ENCODE results near the gene TIGAR. TPM values are rescaled to one million over a fixed set of nuclear protein-coding genes. Genes with fewer than 3 reads are reported as not detected.

The TIGAR gene
- total RNA-seq, 1 donor from 2014 or later = 16.5 TPM

GRCh38 chr12:4280351-4281163 lies 40.5 kb upstream of the TIGAR start:
- DNase-seq (ENCODE audit: missing footprints) = peak; percentile 76
- intact Hi-C loops (cut with DNase I) = no loop called here

GRCh38 chr12:4281173-4281654 lies 39.8 kb upstream of the TIGAR start:
- intact Hi-C loops (cut with DNase I) = no loop called here
- ATAC-seq = no peak
- DNase-seq (ENCODE audit: missing footprints) = peak; percentile 47

More at GRCh38 chr12:4280351-4281163, 40.5 kb upstream of the TIGAR start:
- peak; percentile 30 for ATAC-seq

GRCh38 chr12:4282103-4282891 lies 38.7 kb upstream of the TIGAR start:
- peak; percentile 62 for DNase-seq (ENCODE audit: missing footprints)
- ATAC-seq = no peak
- intact Hi-C loops (cut with DNase I) = no loop called here

GRCh38 chr12:4282892-4283511 lies 38.0 kb upstream of the TIGAR start:
- peak; percentile 40 for DNase-seq (ENCODE audit: missing footprints)
- ATAC-seq = no peak
- intact Hi-C loops (cut with DNase I) = no loop called here

- intact Hi-C loops (cut with DNase I) = no loop called here
- no peak for ATAC-seq
- DNase-seq (ENCODE audit: missing footprints) = no peak
Observed at GRCh38 chr12:4283512-4284255, 37.3 kb upstream of the TIGAR start.

GRCh38 chr12:4284306-4284705 lies 36.7 kb upstream of the TIGAR start:
- intact Hi-C loops (cut with DNase I) = no loop called here
- DNase-seq (ENCODE audit: missing footprints) (no peak), ATAC-seq (no peak)

- DNase-seq (ENCODE audit: missing footprints) (no peak), ATAC-seq (no peak)
- intact Hi-C loops (cut with DNase I) = no loop called here
Observed at GRCh38 chr12:4285070-4285469, 35.9 kb upstream of the TIGAR start.

- peak; percentile 56 for DNase-seq (ENCODE audit: missing footprints)
- no peak for ATAC-seq
- intact Hi-C loops (cut with DNase I) = no loop called here
Observed at GRCh38 chr12:4286228-4286627, 34.8 kb upstream of the TIGAR start.

GRCh38 chr12:4286771-4287317 lies 34.2 kb upstream of the TIGAR start:
- intact Hi-C loops (cut with DNase I) = no loop called here
- DNase-seq (ENCODE audit: missing footprints) (peak; percentile 37), ATAC-seq (peak; percentile 16)

GRCh38 chr12:4287325-4288211 lies 33.4 kb upstream of the TIGAR start:
- intact Hi-C loops (cut with DNase I) = no loop called here
- ATAC-seq (no peak), DNase-seq (ENCODE audit: missing footprints) (no peak)

- ATAC-seq (no peak), DNase-seq (ENCODE audit: missing footprints) (peak; percentile 50)
- intact Hi-C loops (cut with DNase I) = no loop called here
Observed at GRCh38 chr12:4288296-4289131, 32.5 kb upstream of the TIGAR start.

GRCh38 chr12:4289231-4289878 lies 31.7 kb upstream of the TIGAR start:
- intact Hi-C loops (cut with DNase I) = no loop called here
- ATAC-seq (peak; percentile 40), DNase-seq (ENCODE audit: missing footprints) (peak; percentile 77)

- no peak for ATAC-seq
- intact Hi-C loops (cut with DNase I) = no loop called here
Observed at GRCh38 chr12:4289998-4290790, 30.8 kb upstream of the TIGAR start.

GRCh38 chr12:4292341-4293073 lies 28.5 kb upstream of the TIGAR start:
- ATAC-seq (no peak), DNase-seq (ENCODE audit: missing footprints) (no peak)
- intact Hi-C loops (cut with DNase I) = no loop called here

More at GRCh38 chr12:4289998-4290790, 30.8 kb upstream of the TIGAR start:
- DNase-seq (ENCODE audit: missing footprints) = peak; percentile 40

Measured in Right ventricle myocardium inferior (tissue), 1 donor.